Bronchial epithelial cell (primary cell): ENCODE data around the gene ADAMTS12. TPM values are rescaled to one million over a fixed set of nuclear protein-coding genes. Genes with fewer than 3 reads are reported as not detected.

Experiments
- DNase-seq: peaks from one replicate; pipeline ENCODE4 v3.0.0-alpha.2; 2010; ENCODE audit warnings: low read depth
- FAIRE-seq: peaks from 2 replicates; lab custom pipeline; 2011; peaks lifted over from hg19 to GRCh38; lab: Jason Lieb, UNC
- H3K27me3 ChIP-seq: 2 replicates; pipeline ENCODE4 v1.5.1; 2011; ENCODE audit warnings: low read length; ENCODE audit not compliant: control insufficient read depth, insufficient read depth
- H3K36me3 ChIP-seq: 2 replicates; pipeline ENCODE4 v1.5.1; 2011; ENCODE audit warnings: low read length; ENCODE audit not compliant: control insufficient read depth, insufficient read depth
- H3K4me3 ChIP-seq: 2 replicates; pipeline ENCODE4 v1.5.1; 2011; ENCODE audit warnings: mild to moderate bottlenecking, low read depth, low read length, control low read depth
- CTCF ChIP-seq: IDR thresholded peaks from 2 replicates; pipeline ENCODE4 v1.5.1; 2011; ENCODE audit warnings: mild to moderate bottlenecking, moderate library complexity, low read length, control low read depth, inconsistent platforms; ENCODE audit not compliant: insufficient read depth, severe bottlenecking
- total RNA-seq: library from RNA; depleted of rRNA; stranded (reverse); fragments of >200 nt; gene quantifications from 2 replicates; pipeline ENCODE4 v1.2.1, GENCODE V29; 2014

ADAMTS12 gene
- total RNA-seq, 1 donor from 2014 or later = 0.26 TPM

GRCh38 chr5:33769196-33769595, 122.6 kb downstream of the ADAMTS12 start:
- TF ChIP-seq CTCF = no peak
- no peak overlapping the region for H3K4me3 ChIP-seq
- no peaks in the 10 kb centered on the region for H3K27me3 ChIP-seq
- DNase-seq = no peak
- H3K36me3 ChIP-seq = no peaks in the 10 kb centered on the region
- FAIRE-seq = no peak

- TF ChIP-seq CTCF = no peak
- DNase-seq (no peak), FAIRE-seq (no peak)
- Histone ChIP-seq H3K36me3 (no peaks in the 10 kb centered on the region), H3K27me3 (no peaks in the 10 kb centered on the region), H3K4me3 (no peak overlapping the region)
Observed at GRCh38 chr5:33766023-33766422, 125.8 kb downstream of the ADAMTS12 start.

- DNase-seq (no peak), FAIRE-seq (no peak)
- no peak for TF ChIP-seq CTCF
- H3K27me3 ChIP-seq = no peaks in the 10 kb centered on the region
- no peaks in the 10 kb centered on the region for H3K36me3 ChIP-seq
- no peak overlapping the region for H3K4me3 ChIP-seq
Observed at GRCh38 chr5:33764786-33765185, 127.0 kb downstream of the ADAMTS12 start.

GRCh38 chr5:33763435-33763834, 128.4 kb downstream of the ADAMTS12 start:
- FAIRE-seq (no peak), DNase-seq (no peak)
- H3K36me3 ChIP-seq = no peaks in the 10 kb centered on the region
- H3K27me3 ChIP-seq = no peaks in the 10 kb centered on the region
- no peak overlapping the region for H3K4me3 ChIP-seq
- no peak for TF ChIP-seq CTCF

GRCh38 chr5:33762859-33763258, 128.9 kb downstream of the ADAMTS12 start:
- no peak for FAIRE-seq
- Histone ChIP-seq H3K36me3 (no peaks in the 10 kb centered on the region), H3K4me3 (no peak overlapping the region), H3K27me3 (no peaks in the 10 kb centered on the region)
- TF ChIP-seq CTCF = no peak
- DNase-seq = no peak

- DNase-seq (no peak), FAIRE-seq (no peak)
- no peak for TF ChIP-seq CTCF
- H3K4me3 ChIP-seq = no peak overlapping the region
- no peaks in the 10 kb centered on the region for H3K36me3 ChIP-seq
- no peaks in the 10 kb centered on the region for H3K27me3 ChIP-seq
Observed at GRCh38 chr5:33761139-33761538, 130.7 kb downstream of the ADAMTS12 start.
